UCSD-AML1 (cell line): ENCODE data around the gene C10orf105.

Source experiments
- DNase-seq: peaks from one replicate; lab custom pipeline; 2025; ENCODE audit not compliant: unreplicated experiment; lab: John Stamatoyannopoulos, UW

C10orf105 gene

DNA sequence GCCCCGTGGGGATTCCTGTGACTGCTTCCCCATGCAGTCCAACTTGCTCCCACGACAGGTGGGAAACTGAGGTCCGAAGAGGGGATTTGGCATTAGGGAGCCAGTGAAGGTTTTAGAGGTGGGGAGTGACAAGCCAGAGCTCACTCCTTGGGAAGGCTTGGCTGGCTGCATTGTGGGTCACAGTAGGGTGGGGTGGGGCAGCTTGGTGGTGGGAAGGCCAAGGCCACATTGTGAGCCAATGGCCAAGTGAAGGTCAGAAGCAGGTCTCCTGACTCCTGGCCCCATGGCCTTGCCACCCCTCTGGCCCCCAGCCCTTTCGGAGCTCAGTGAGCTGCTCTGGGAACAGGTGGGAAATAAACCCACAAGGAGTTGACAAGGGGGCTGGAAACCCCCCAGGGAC, 2.5 kb downstream of the C10orf105 start:
- no peak for DNase-seq

DNA sequence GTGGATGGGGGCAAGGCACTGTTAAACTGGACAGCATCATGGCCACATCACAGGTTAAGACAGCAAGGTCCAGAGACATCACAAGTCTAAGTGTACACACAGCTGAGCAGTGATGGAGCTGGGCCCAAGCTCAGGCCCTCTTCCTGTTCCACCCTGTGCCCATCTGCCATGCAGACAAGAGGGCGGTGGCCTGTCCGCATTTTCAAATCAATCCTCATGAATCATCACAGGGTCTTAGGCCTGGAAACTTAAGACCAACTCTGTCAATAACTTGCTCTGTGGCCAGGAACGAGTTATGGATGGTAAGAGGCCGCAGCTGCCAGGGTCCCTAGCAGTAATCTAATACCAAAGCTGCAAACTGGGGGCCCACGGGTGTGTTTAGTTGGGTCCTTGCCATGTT, 3.2 kb downstream of the C10orf105 start:
- DNase-seq = no peak

DNA sequence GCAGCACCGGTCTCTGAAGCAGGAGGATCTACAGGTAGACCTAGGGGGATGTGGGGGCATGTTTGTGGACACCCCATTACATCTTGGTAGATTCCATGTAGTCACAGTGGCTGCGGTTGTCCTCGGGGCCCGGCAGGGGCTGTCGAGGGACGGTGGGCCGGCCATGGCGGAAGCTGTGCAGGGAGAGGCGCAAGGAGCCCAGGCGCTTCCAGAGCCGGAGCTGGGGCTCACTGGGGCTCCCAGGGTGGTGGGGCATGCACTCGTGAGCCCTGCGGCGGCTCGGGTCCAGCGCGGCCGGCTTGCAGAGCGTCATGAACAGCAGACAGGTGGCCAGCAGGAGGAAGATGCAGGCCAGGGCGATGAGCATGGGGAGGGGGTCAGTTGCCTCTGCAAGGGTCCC, 3.7 kb downstream of the C10orf105 start:
- DNase-seq = no peak

DNA sequence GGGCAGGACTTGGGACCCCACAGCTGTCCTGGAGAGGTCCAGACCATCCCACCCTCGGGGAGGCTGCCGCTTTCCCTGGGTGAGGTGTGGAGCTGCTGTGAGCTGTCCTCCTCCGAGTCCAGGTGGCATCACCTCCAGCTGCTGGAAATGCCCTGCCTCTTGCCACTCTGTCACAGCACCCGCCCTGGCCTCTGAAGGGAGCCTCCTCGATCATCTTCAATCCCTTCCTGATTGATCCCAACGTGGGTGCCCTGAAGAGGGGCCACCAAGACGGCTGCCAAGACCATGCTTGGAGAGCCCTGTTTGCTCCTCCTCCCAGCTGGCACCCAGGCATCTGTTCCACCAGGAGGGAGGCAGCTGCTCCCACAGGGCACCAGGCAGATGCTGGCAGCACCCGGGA, 4.6 kb downstream of the C10orf105 start:
- DNase-seq = no peak

DNA sequence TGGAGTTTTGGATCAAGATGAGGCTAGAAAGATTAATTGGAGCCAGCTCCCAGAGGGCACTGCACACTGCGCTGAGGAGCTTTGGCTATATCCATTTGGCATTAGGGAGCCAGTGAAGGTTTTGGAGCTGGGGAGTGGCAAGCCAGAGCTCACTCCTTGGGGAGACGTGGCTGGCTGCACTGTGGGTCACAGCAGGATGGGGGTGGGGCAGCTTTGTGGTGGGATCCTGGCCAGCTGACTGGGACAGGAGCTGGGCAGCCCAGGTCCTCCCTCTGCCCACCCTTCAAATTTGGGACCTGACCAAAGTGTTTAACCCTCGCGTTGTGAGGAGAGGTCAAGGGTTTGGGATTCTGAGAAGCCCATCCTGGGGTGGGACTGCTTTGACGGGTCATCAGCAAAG, 5.0 kb downstream of the C10orf105 start:
- no peak for DNase-seq

DNA sequence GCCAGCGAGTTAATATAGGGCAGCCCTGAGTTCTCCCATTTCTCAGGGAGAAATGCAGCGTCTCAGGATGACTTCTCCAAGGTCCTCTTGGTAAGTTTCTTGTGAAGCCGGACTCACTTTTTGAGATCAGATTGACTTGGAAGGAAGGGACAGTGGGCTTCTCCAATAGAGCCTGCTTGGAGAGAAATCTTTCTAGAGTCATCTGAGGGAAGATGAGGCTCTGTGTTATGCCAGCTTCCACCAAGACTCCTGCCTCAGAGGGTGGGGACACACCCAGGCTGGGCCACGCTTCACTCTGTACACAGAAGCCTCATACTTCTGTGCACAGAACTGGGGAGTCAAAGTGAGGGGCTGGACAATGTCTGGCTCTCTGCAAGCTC, 5.6 kb downstream of the C10orf105 start:
- no peak for DNase-seq

DNA sequence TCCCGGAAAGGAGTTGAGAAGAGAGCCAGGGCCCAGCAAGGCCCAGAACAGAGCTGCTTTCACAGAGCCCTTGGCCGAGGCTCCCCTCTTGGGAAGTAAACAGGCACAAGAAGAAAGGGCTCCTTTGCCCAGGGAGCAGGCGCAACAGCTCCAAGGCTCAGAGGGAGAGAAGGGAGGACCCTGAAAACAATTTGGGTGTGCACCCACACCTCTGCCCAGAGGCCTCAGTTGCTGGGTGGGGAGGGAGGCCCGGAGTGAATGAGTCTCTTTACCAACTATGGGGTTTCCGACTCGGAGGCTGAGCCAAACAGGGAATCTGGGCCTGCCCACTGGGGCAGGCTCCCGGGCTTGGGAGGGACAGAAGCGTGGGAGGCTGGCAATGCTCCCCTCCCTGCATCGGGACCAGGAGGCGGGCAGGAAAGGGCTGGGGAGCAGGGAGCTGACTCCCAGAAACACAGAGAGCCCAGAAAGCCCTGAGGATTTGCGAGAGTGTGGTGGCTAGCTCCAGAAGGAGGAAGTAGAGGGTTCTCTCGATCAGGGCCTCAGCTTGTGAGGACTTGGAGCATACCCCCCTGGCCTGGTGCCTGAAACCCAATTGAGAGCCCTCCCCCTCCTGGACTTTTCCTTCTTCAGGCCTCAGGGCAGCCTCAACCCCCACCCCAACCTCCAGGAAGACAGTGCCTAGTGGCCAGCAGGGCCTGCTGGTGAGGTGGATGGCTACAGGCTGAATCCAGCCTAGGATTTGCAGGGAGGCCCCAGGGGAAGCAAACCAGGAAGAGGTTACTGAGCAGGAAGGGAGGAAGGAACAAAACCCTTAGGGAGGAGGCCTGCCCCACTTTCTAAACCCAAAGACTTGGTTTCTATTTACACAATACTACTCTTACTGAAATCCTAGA, 6.2 kb downstream of the C10orf105 start:
- peak; percentile 78 for DNase-seq

DNA sequence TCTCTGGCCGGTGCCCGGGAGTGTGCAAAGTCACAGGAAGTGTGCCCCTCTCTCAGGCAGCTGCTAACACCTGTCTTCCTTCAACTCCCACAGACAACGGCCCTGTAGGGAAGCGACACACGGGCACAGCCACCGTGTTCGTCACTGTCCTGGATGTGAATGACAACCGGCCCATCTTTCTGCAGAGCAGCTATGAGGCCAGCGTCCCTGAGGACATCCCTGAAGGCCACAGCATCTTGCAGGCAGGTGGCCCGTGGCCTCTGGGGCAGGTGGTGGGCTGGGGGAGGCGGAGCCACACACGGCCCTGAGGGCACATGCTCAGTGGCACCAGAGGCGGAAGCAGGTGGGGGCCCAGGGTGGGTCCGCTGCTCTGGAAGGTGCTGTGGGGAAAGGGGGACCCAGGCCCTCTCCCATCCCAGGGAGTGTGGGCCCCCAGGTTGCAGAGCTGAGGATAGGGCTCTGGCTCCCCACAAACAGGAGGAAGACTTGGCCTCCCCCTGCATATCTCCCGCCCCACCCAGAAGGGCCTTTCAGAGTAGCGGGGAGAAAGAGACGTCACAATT, 6.9 kb downstream of the C10orf105 start:
- no peak for DNase-seq

DNA sequence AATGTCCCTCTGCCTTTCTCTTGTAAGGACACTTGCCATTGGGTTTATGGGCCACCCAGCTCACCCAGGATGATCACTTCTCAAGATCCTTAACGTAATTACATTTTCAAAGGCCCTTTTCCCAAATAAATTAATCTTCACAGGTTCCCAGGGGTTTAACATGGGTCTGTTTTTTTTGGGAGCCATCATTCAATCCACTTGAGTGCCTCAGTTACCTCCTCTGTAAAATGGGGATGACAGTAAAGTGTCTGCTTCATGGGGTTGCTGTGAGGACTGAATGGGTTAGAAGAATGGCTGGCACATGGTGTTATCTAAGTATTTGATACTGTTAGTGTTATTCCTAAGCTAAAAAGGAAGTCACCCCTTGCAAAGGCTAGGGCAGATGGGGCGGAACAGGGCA, 7.4 kb downstream of the C10orf105 start:
- DNase-seq = no peak

DNA sequence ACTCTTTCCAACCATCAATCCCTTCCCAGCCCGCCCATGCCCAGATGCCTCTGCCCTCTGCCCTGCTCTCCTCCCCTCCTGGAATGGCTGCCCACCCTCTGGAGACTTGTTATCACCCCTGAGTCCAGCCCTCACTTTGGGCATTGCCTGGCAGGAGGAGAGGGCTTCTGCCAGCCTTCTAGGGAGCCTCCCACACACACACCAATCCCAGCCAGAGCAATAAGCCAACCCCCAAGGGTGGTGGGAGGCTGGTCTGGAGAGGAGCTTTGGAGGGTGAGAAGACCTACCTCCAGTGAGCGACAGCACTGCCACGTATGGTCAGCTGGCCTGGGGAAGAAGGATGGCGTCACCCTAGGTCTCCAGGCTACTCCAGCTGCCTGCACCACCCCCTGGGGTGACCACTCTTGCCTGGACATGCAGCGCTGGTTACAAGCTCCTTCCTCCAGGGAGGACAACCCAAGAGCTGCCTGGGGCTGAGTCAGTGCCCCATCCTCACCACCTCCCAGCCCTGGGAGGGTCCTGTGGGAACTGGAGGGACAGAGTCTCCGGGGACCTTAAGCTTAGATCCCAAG, 8.4 kb downstream of the C10orf105 start:
- DNase-seq = no peak

DNA sequence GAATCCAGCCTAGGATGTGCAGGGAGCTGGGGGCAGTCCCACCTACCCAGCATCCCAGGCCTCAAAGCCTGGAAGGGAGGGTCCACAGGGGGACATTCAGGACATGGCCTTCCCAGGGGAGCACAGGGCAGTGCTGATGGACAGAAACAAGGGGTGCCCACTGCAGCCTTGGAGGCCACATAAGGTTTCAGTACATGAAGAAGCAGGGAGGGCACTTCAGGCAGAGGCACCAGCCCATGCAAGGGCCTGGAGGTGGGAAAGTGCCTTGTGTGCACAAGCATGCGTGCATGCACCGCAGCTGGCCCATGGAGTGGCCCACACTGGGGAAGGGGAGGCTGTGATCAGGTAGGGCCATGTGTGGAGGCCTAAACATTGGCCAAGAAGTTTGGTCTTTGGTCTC, 9.1 kb downstream of the C10orf105 start:
- DNase-seq = no peak

DNA sequence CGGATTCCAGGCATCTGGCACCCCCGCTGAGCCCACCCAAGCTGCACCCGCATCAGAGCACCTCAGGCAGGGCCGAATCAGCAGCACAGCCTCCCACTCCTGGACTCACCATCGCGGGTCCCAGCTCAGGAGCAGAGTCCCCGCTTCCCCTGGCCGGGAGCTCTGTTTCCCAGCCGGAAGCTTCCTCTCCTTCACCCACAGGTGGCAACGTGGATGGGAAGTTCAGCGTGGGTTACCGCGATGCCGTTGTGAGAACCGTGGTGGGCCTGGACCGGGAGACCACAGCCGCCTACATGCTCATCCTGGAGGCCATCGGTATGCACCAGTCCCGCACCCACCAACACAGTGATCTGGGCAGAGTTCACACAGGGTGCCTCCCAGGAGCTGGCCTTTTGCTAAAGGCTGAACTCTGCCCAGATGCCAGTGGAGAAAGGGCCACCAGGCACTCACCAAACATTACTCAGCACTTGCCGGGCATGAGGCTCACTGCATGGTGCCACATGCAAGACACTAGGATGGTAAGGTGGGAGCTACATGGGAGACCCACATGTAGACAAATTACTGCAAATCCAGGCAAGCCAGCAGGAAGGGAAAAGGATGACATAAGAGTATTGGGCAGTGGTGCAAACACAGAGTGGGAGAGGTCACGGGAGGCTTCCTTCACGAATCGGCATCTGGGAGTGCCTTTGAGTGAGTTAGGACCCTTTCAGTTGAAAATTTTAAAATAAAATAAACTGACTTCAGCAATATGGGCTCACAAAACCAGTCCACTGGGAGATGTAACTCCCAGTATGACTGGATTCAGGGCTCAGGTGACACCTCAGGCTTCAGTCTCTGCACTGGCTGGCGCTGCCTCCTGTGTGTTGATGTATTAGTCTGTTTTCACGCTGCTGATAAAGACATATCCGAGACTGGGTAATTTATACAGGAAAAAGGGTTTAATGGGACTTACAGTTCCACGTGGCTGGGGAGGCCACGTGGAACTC, 10.4 kb downstream of the C10orf105 start:
- no peak for DNase-seq

DNA sequence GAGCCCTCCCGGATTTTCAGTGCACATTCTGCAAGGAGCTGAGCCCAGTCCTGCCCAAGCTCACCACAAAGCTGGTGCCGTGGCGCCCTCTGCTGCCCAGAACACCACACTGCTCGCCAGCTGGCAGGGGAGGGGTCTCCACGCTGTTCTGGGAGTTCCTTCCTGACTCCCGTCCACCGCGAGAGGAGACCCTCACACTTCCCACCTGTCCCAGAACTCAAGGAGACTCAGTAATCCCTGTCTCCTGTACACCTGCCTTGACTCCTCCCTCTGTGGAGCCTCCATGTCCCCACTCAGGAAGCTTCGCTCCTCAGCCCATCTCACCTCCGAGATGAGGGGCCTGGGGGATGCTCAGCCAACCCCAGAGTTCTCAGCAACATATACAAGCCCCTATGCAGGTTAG, 11.3 kb downstream of the C10orf105 start:
- peak; percentile 73 for DNase-seq

DNA sequence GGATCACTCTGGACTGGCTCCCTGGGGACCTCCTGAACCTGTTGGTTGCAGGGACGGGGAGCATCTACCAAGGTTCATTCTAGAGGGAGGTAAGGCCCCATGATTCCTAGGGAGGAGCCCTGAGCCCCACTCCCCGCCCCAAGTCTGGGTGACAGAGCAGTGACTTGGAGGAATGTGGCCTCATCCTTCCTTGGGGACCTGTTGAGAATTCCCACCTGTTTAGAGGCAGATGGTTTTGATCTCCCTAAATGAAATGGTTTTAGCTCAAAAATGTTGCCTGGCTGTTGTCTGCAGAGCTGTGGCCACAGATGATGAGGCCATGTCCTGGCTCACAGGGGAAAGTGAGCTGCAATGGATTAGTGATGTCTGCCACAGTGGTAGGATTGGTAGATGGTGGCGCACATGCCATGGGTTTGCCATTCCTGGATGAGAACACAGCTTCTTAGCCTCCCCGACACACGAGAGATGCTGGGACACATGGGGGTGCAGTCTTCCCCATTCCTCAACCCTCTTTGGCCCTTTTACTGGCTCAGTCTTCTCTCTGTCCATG, 12.3 kb downstream of the C10orf105 start:
- DNase-seq = no peak

DNA sequence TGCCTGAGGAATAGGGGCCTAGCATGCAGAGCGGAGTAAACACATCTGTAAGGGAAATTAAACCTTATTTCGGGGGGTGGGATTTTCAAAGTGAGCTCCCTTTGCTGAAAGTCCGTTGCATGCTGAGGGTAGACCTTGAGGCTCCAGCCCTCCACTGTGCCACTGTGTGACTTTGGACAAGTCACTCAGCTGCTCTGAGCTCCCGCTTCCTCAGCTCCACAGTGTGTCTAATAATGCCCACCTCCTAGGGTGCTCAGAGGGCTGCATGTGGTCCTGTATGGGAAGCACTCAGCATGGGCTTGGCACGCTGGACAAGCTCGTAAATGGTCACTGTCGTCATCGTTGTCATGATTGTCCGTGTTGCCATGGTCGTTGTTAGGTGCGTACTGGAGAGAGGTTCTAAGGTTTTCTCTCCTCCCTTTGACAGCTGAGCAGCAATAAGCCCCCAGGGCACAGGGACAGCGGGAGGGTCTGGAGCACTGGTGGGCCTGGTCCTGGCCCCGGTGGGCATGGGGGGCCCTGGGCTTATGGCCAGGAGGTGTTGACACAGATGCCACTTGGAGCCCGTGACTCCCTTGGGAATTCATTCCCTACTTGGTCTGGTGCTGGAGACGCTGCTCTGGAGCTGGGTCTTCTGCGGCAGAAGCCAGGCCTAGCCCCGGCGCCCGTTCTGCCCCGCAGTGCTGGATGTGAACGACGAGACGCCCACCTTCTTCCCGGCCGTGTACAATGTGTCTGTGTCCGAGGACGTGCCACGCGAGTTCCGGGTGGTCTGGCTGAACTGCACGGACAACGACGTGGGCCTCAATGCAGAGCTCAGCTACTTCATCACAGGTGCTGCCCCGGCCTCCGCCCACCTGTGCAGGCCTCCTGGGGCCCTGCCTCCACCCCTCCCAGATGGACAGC, 13.1 kb downstream of the C10orf105 start:
- DNase-seq = no peak

DNA sequence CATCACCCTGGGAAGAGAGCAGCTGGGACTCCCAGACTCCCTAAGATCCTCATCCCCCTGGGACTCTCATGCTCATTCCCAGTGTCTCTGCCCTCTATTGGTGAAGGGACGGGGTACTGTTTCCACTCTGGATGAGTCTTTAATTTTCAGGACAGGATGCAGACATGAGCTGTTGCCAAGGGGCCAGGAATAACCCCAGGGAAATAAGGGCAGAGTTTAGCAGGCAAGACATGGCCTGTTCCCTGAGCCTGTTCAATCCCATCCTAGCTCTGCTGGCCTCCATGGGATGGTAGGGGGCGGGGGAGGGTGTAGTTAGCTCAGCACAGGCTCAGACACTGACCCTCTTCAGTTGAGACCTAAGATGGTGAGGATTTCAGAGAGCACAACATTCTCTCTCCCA, 14.0 kb downstream of the C10orf105 start:
- DNase-seq = no peak

DNA sequence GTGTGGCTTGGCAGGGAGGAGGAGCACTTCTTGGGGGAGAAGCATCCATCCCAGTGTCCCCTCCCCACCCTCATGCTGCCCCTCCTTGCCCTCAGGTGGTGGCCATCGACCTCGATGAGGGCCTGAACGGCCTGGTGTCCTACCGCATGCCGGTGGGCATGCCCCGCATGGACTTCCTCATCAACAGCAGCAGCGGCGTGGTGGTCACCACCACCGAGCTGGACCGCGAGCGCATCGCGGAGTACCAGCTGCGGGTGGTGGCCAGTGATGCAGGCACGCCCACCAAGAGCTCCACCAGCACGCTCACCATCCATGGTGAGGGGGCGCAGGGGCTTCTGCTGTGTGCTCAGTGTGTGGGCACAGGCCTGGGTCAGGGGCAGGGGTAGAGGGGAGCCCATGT, 14.8 kb downstream of the C10orf105 start:
- no peak for DNase-seq

DNA sequence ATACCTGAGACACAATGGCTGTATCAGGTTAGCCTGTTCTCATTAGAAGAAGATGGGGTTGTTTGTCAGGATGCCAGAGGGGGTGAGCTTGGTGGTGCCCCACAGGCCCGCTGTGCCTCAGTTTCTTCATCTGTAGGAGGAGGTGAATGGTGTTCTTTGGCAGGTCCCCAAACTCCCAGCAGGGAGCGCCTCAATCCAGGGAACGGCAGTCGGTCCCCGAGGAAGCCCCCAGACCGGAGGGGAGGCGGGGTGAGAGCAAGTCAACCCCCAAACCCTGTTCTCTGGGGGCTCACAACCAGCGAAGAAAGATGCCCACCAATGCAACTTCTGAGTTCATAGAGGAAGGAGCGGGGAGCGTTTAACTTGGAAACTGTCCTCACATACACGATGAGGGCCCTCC, 16.0 kb downstream of the C10orf105 start:
- DNase-seq = no peak

DNA sequence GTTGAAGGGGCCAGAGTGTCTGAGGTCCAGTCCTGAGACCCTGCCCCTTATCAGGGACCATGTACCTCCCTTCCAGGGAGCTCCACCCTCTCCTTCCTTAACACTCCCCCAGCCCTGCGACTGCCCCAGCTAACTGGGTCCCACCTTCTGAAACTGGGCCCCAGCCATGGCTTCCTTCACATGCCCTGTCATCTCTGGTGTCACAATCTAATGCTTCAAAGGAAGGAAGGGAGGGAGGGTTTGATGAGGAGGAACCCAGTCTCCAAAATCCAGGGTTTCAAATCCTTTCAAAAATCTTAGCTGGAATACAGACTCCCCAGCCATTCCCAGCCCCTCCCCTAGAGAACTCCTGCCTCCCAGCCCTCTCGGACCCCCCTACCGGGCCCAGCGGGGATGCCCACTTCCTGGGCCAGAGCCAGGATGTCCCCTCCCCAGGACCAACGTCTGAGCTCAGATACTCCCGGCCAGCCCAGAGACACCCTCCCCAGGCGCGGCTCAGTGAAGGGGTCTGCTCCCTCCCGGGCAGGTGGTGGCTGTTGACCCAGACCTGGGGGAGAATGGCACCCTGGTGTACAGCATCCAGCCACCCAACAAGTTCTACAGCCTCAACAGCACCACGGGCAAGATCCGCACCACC, 18.0 kb downstream of the C10orf105 start:
- no peak for DNase-seq
